GM12878 (cell line): ENCODE data around the gene SKAP1. TPM values are rescaled to one million over a fixed set of nuclear protein-coding genes. Genes with fewer than 3 reads are reported as not detected.

Experiments used
- CBX5 ChIP-seq: sonication (generic); IDR thresholded peaks from 2 replicates; pipeline ENCODE4 v1.6.1; 2016; ENCODE audit warnings: low read depth, moderate library complexity, mild to moderate bottlenecking, inconsistent platforms
- CREM ChIP-seq: IDR thresholded peaks from 2 replicates; pipeline ENCODE4 v1.6.1; 2014; ENCODE audit warnings: antibody characterized with exemption, low read depth
- CUX1 ChIP-seq: IDR thresholded peaks from 2 replicates; pipeline ENCODE4 v1.6.1; 2012; ENCODE audit warnings: improper control_type of control experiment, low read depth, low read length; ENCODE audit not compliant: insufficient replicate concordance
- HCFC1 ChIP-seq: fragments of 150-350 bp; IDR thresholded peaks from 2 replicates; pipeline ENCODE4 v1.6.1; 2014; ENCODE audit warnings: low read length
- HSF1 ChIP-seq: fragments of 150-350 bp; IDR thresholded peaks from 2 replicates; pipeline ENCODE4 v1.6.1; 2014; ENCODE audit warnings: mild to moderate bottlenecking, low read depth, low read length
- IKZF2 ChIP-seq, 2 experiments: fragments of 450-650 bp; IDR thresholded peaks; 2 replicates each; pipeline ENCODE4 v1.6.1; 2017; ENCODE audit warnings: mild to moderate bottlenecking in 2 of 2, moderate library complexity in 2 of 2
- LARP7 ChIP-seq: fragments of 450-650 bp; IDR thresholded peaks from 2 replicates; pipeline ENCODE4 v1.6.1; 2017; ENCODE audit warnings: mild to moderate bottlenecking
- MEF2A ChIP-seq: IDR thresholded peaks from 2 replicates; pipeline ENCODE4 v1.6.1; 2011; ENCODE audit warnings: low read depth, mild to moderate bottlenecking, low read length, moderate library complexity; ENCODE audit not compliant: insufficient read depth
- MTA2 ChIP-seq: fragments of 450-650 bp; IDR thresholded peaks from 2 replicates; pipeline ENCODE4 v1.6.1; 2016; ENCODE audit warnings: low read depth, mild to moderate bottlenecking, moderate library complexity
- NFYB ChIP-seq: IDR thresholded peaks from 2 replicates; pipeline ENCODE4 v1.6.1; 2011; ENCODE audit warnings: low read depth, mild to moderate bottlenecking, low read length, improper control_type of control experiment, moderate library complexity; ENCODE audit not compliant: insufficient read depth
- PKNOX1 ChIP-seq: fragments of 450-650 bp; IDR thresholded peaks from 2 replicates; pipeline ENCODE4 v1.6.1; 2016; ENCODE audit warnings: mild to moderate bottlenecking
- POLR2AphosphoS5 ChIP-seq: IDR thresholded peaks from 2 replicates; pipeline ENCODE4 v1.6.1; 2011; ENCODE audit warnings: mild to moderate bottlenecking, low read length, inconsistent platforms
- POU2F2 ChIP-seq: IDR thresholded peaks from 3 replicates; pipeline ENCODE4 v1.6.1; 2011; ENCODE audit warnings: low read depth, mild to moderate bottlenecking, low read length, borderline replicate concordance
- RCOR1 ChIP-seq: conservative IDR thresholded peaks from 2 replicates; pipeline ENCODE4 v1.6.1; 2012; ENCODE audit warnings: low read depth, low read length, improper control_type of control experiment
- RELB ChIP-seq: fragments of 450-650 bp; IDR thresholded peaks from 2 replicates; pipeline ENCODE4 v1.6.1; 2017; ENCODE audit warnings: low read depth, mild to moderate bottlenecking, moderate library complexity
- SMARCA5 ChIP-seq: fragments of 450-650 bp; IDR thresholded peaks from 2 replicates; pipeline ENCODE4 v1.6.1; 2017; ENCODE audit warnings: mild to moderate bottlenecking
- SUPT20H ChIP-seq: IDR thresholded peaks from 2 replicates; pipeline ENCODE4 v1.6.1; 2011; ENCODE audit warnings: low read depth, mild to moderate bottlenecking, low read length, moderate library complexity, borderline replicate concordance; ENCODE audit not compliant: control insufficient read depth
- TAF1 ChIP-seq: IDR thresholded peaks from 2 replicates; pipeline ENCODE4 v1.6.1; 2011; ENCODE audit warnings: mild to moderate bottlenecking, low read depth, low read length, borderline replicate concordance
- TBL1XR1 ChIP-seq: IDR thresholded peaks from 2 replicates; pipeline ENCODE4 v1.6.1; 2012; ENCODE audit warnings: low read depth, low read length, improper control_type of control experiment
- USF1 ChIP-seq: IDR thresholded peaks from 2 replicates; pipeline ENCODE4 v1.6.1; 2011; ENCODE audit warnings: borderline replicate concordance, low read depth, mild to moderate bottlenecking, moderate library complexity, mixed read lengths, low read length; ENCODE audit not compliant: insufficient read depth; ENCODE audit errors: extremely low read length
- ZNF622 ChIP-seq: fragments of 450-650 bp; IDR thresholded peaks from 2 replicates; pipeline ENCODE4 v1.6.1; 2017; ENCODE audit warnings: mild to moderate bottlenecking, inconsistent platforms
- ZZZ3 ChIP-seq: IDR thresholded peaks from 2 replicates; pipeline ENCODE4 v1.6.1; 2011; ENCODE audit warnings: low read depth; ENCODE audit not compliant: control insufficient read depth, insufficient read length
- polyA plus RNA-seq, 11 experiments: library from polyadenylated mRNA; depleted of rRNA in 4 of 11; unstranded in 6 of 11; stranded (reverse) in 5 of 11; fragments of >200 nt; fragmentation: Nextera tagmentation in 4 of 11; fragmentation: Illumina TruSeq in 1 of 11; extraction: Ambion mirVana in 4 of 11; extraction: Trizol in 1 of 11; gene quantifications; 1 replicate in 1 of 11; 2 replicates in 10 of 11; pipeline versions ENCODE4 v1.2.1 to v1.2.3, GENCODE V29; 2011 to 2016; ENCODE audit warnings: inconsistent platforms in 2 of 11, missing spikeins in 2 of 11, low read depth in 1 of 11
- total RNA-seq, 4 experiments: library from RNA; depleted of rRNA in 3 of 4; stranded (reverse); fragments of >200 nt in 3 of 4; fragmentation: Illumina TruSeq in 1 of 4; extraction: Trizol in 1 of 4; gene quantifications; 2 replicates each; pipeline versions ENCODE4 v1.2.1 to v1.2.3, GENCODE V29; 2013 to 2021

The SKAP1 gene
- total and polyA plus RNA-seq, 10 of the 15 experiments (the other 5 are each of a cell fraction or from before 2014, with no cell fraction given), result 17.1 to 97.6 (median 35.9) TPM

- TF ChIP-seq ZNF622, result no peak
- TF ChIP-seq POLR2AphosphoS5, result no peak
- peak; percentile 48 for TF ChIP-seq PKNOX1
- no peak for TF ChIP-seq MEF2A
- TF ChIP-seq RCOR1, result no peak
- TF ChIP-seq POU2F2, result peak; percentile 28; the same call in 1 of the 3 replicates
- TF ChIP-seq HCFC1, result no peak
- TF ChIP-seq TAF1, result no peak
- no peak for TF ChIP-seq SMARCA5
- TF ChIP-seq SUPT20H, result no peak
- no peak for TF ChIP-seq ZZZ3
- no peak for TF ChIP-seq USF1
- TF ChIP-seq IKZF2 (IDR thresholded peaks at IDR 0.05), result peak in 1 of 2 experiments; percentile 59; a peak in 2 of 4 replicates
- no peak for TF ChIP-seq HSF1
- no peak for TF ChIP-seq CUX1
- no peak for TF ChIP-seq NFYB
- no peak for TF ChIP-seq RELB
- TF ChIP-seq MTA2, result peak; percentile 53
- peak; percentile 56; the same call in 1 of the 2 replicates for TF ChIP-seq CREM
- no peak for TF ChIP-seq CBX5
- peak; percentile 65 for TF ChIP-seq TBL1XR1
- no peak for TF ChIP-seq LARP7
Measured at GRCh38 chr17:48241131-48241591, 188.9 kb downstream of the SKAP1 start (continued).
